ENCODE results near the gene TTLL11. TPM values are rescaled to one million over a fixed set of nuclear protein-coding genes. Genes with fewer than 3 reads are reported as not detected.

The TTLL11 gene
- total RNA-seq, 4 donors from 2014 or later, result 12.3 to 20.5 (median 15.3) TPM

DNA sequence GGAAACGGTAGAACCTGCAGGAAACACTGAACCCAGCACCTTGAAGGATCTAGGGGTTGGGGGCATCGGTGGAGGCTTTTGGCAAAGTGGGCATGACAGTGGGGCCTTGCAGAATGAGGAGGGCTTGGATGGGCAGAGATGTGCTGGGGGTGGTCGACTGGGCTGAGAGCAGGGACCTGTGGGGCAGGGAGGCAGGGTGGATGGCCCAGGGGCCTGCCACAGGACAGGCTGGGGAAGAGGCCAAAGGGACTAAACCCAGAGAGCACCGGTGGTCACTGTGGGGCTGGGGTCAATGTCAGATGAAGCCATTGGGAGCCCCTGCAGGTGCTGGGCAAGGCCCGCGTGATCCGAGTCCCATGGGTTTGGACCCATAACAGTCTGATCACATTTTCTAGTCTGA, 266.4 kb downstream of the TTLL11 start:
- no peaks in the 10 kb centered on the region for H3K9me3 ChIP-seq
- H3K4me3 ChIP-seq, result no peak overlapping the region
- DNase-seq (no peak), ATAC-seq (no peak)
- no peaks in the 10 kb centered on the region for H3K27me3 ChIP-seq
- in situ Hi-C loops (cut with MboI; ENCODE audit: low sequenced_read_pairs in 4 of 4), result loop anchor here in 1 of 4 donors (25.0 kb wide), 1 partner anchor 289 kb away; no protein-coding TSS in a partner anchor
- intact Hi-C loops (cut with DNase I; ENCODE audit: low total_unique reads), result no loop called here
- H3K36me3 ChIP-seq, result no peaks in the 10 kb centered on the region
- no peak overlapping the region for H3K27ac ChIP-seq
- no peak for TF ChIP-seq POLR2A (IDR thresholded peaks at IDR 0.05)
- TF ChIP-seq, protein P1, sequence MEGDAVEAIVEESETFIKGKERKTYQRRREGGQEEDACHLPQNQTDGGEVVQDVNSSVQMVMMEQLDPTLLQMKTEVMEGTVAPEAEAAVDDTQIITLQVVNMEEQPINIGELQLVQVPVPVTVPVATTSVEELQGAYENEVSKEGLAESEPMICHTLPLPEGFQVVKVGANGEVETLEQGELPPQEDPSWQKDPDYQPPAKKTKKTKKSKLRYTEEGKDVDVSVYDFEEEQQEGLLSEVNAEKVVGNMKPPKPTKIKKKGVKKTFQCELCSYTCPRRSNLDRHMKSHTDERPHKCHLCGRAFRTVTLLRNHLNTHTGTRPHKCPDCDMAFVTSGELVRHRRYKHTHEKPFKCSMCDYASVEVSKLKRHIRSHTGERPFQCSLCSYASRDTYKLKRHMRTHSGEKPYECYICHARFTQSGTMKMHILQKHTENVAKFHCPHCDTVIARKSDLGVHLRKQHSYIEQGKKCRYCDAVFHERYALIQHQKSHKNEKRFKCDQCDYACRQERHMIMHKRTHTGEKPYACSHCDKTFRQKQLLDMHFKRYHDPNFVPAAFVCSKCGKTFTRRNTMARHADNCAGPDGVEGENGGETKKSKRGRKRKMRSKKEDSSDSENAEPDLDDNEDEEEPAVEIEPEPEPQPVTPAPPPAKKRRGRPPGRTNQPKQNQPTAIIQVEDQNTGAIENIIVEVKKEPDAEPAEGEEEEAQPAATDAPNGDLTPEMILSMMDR (IDR thresholded peaks at IDR 0.05 in 4 of 5, conservative IDR thresholded peaks at IDR 0.05 in 1 of 5), result no peak
- H3K4me1 ChIP-seq, result peaks cover 7 to 11% of the 10 kb centered on the region in 2 donors

DNA sequence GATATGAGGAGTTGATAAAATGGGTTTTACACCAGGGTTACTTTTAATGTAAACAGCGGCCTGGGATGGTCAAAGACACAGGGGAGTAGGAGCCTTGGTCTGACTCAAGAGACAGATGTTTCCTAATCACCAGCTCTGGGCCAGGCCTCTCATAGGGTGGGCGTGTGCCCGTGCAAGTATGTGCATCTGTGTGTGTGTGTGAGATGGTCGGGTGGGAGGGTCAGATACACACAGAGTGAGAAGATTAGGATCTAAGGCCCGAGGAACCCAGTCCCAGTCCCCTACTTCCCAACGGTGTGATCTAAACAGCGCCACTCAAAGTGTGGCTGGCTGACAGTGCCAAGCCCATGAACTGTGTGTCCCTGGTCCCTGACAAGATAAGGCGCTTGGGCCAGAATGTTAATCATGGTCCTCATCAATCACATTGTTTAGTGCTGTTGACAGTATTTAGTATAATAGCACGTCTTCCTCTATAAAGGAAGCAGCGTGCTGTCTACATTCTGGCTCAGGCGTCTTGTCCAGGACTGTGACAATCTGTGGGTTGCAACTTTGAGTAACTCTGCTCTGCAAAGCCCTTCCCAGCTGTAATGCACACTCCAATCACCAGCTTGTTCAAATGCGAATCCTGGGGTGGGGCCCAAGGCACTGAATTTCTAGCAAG, 267.9 kb downstream of the TTLL11 start:
- in situ Hi-C loops (cut with MboI; ENCODE audit: low sequenced_read_pairs in 4 of 4) (loop anchor here in 1 of 4 donors (25.0 kb wide), 1 partner anchor 288 kb away; no protein-coding TSS in a partner anchor), intact Hi-C loops (cut with DNase I; ENCODE audit: low total_unique reads) (no loop called here)
- peak in 1 of 2 donors; percentile 26 for ATAC-seq
- Histone ChIP-seq H3K4me1 (peaks cover 7 to 14% of the 10 kb centered on the region in 2 donors), H3K9me3 (no peaks in the 10 kb centered on the region), H3K27me3 (no peaks in the 10 kb centered on the region), H3K36me3 (no peaks in the 10 kb centered on the region), H3K27ac (peak overlapping the region in 1 of 4 donors; percentile 18), H3K4me3 (no peak overlapping the region)
- TF ChIP-seq, protein P1 (IDR thresholded peaks at IDR 0.05 in 4 of 5, conservative IDR thresholded peaks at IDR 0.05 in 1 of 5), result no peak
- no peak for DNase-seq

DNA sequence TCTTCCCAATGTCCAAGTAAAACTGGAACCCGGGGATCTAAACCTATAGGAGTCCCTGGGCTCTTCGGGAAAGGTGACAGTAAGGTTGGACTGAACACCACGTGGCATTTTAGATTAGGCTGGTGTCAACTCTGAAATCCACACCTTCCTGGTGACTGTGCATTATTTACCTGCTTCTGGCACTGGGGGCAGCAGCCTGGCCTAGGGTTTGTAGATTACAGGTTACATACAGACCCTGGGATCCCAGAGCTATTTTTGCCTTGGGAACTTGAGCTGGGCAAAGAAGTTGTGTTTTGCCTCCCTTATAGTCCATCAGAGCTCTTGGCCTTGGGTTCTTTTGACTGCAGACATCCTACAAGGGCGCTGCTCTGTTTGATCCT, 268.5 kb downstream of the TTLL11 start:
- intact Hi-C loops (cut with DNase I; ENCODE audit: low total_unique reads) (no loop called here), in situ Hi-C loops (cut with MboI; ENCODE audit: low sequenced_read_pairs in 4 of 4) (loop anchor here in 1 of 4 donors (25.0 kb wide), 1 partner anchor 287 kb away; no protein-coding TSS in a partner anchor)
- Histone ChIP-seq H3K27me3 (no peaks in the 10 kb centered on the region), H3K36me3 (no peaks in the 10 kb centered on the region), H3K9me3 (no peaks in the 10 kb centered on the region), H3K27ac (peak overlapping the region in 1 of 4 donors; percentile 18), H3K4me3 (no peak overlapping the region), H3K4me1 (peaks cover 7 to 14% of the 10 kb centered on the region in 2 donors)
- DNase-seq (no peak), ATAC-seq (peak in 1 of 2 donors; percentile 7)
- no peak for TF ChIP-seq POLR2A (IDR thresholded peaks at IDR 0.05)
- TF ChIP-seq, protein P1 (IDR thresholded peaks at IDR 0.05 in 4 of 5, conservative IDR thresholded peaks at IDR 0.05 in 1 of 5), result no peak

DNA sequence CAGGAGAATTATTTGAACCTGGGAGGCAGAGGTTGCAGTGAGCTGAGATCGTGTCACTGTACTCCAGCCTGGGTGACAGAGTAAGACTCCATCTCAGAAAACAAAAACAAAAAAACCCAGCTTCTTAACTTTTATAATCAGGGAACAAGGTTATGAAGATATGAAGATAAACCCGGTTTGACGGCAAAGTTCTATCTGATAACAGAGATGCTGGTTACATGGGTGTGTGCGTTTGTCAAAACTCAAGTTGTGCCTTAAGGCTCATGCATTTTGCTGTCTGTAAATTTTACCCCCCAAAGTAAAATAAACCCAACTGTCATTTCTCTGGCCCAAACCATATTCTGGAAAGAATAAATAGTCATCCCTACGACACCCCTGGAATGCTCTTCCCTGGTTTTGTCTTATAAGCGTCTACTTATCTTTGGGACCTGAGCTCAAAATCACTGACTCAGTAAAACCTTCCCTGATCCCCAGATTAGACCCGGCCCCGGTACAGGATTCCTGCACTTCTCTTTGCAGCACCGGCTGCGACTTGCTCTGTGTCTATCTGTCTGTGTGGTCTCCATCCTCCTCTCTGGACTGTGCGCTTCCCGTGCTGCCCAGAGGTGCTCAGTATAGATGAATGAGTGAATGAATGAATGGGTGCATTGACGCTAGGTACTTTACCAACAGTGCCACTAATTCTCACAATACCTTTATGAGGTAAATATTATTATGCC, 269.5 kb downstream of the TTLL11 start:
- Histone ChIP-seq H3K36me3 (no peaks in the 10 kb centered on the region), H3K9me3 (no peaks in the 10 kb centered on the region), H3K27me3 (no peaks in the 10 kb centered on the region), H3K4me3 (no peak overlapping the region), H3K27ac (no peak overlapping the region), H3K4me1 (peaks cover 7 to 14% of the 10 kb centered on the region in 2 donors)
- TF ChIP-seq, protein P1 (IDR thresholded peaks at IDR 0.05 in 4 of 5, conservative IDR thresholded peaks at IDR 0.05 in 1 of 5), result no peak
- no peak for TF ChIP-seq POLR2A (IDR thresholded peaks at IDR 0.05)
- in situ Hi-C loops (cut with MboI; ENCODE audit: low sequenced_read_pairs in 4 of 4) (no loop called here), intact Hi-C loops (cut with DNase I; ENCODE audit: low total_unique reads) (no loop called here)
- ATAC-seq, result no peak
- no peak for DNase-seq
